GM10266 (cell line): ENCODE measurements around the gene FIBCD1.

Source experiments
- DNase-seq: peaks from one replicate; pipeline ENCODE4 v3.0.0; 2012; ENCODE audit errors: extremely low spot score
- TF ChIP-seq, protein P1 (sequence below): IDR thresholded peaks from 2 replicates; pipeline ENCODE4 v1.5.1; 2012; ENCODE audit warnings: mild to moderate bottlenecking, low read depth; ENCODE audit not compliant: control insufficient read depth, insufficient read depth; ENCODE audit errors: missing control alignments

Gene FIBCD1

DNA sequence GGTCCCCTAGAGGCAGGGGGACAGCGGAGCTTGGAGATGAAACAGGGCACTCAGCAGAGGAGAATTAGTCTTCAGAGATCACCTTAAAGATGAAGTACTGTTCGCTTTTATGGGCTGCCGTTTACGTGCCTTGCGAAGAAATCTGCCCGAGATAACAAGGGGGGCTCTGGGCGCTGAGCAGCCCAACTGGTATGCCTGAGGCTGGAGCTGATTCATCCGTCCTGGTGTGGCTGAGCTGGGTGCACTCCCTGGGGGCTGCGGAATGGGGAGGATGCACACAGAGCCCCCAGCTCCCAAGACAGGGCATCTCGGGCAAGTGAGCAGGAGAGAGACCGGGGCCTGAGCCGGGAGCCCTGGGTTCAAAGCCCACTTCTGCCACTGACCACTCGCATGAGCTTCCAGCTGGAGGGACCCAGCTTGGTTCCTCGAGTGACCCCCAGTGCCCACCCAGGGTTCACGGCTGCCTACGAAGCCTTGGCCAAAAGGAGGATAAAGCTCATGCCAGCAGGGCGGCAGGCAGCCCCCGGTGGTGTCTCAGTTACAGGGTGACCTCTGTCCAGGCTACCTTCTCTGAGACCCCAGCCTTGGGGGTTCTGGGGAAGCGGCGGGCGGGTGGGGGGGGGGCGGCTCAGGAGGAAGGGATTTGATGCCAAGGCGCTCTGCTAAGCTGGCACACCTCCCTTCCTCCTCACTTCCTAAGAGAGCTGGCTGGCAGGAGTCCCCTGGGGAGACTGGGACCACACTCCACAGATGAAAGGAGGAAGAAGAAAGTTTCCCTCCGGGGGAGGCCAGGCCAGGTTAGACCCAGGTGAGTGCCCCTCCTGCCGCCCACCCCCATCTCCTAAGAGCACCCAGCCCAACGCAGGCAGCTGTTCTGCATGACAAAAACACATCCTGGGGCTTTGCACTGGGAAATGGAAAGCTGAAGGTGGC is 5.7 kb downstream of the FIBCD1 start:
- DNase-seq, result no peak
- TF ChIP-seq, protein P1, sequence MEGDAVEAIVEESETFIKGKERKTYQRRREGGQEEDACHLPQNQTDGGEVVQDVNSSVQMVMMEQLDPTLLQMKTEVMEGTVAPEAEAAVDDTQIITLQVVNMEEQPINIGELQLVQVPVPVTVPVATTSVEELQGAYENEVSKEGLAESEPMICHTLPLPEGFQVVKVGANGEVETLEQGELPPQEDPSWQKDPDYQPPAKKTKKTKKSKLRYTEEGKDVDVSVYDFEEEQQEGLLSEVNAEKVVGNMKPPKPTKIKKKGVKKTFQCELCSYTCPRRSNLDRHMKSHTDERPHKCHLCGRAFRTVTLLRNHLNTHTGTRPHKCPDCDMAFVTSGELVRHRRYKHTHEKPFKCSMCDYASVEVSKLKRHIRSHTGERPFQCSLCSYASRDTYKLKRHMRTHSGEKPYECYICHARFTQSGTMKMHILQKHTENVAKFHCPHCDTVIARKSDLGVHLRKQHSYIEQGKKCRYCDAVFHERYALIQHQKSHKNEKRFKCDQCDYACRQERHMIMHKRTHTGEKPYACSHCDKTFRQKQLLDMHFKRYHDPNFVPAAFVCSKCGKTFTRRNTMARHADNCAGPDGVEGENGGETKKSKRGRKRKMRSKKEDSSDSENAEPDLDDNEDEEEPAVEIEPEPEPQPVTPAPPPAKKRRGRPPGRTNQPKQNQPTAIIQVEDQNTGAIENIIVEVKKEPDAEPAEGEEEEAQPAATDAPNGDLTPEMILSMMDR, result no peak

DNA sequence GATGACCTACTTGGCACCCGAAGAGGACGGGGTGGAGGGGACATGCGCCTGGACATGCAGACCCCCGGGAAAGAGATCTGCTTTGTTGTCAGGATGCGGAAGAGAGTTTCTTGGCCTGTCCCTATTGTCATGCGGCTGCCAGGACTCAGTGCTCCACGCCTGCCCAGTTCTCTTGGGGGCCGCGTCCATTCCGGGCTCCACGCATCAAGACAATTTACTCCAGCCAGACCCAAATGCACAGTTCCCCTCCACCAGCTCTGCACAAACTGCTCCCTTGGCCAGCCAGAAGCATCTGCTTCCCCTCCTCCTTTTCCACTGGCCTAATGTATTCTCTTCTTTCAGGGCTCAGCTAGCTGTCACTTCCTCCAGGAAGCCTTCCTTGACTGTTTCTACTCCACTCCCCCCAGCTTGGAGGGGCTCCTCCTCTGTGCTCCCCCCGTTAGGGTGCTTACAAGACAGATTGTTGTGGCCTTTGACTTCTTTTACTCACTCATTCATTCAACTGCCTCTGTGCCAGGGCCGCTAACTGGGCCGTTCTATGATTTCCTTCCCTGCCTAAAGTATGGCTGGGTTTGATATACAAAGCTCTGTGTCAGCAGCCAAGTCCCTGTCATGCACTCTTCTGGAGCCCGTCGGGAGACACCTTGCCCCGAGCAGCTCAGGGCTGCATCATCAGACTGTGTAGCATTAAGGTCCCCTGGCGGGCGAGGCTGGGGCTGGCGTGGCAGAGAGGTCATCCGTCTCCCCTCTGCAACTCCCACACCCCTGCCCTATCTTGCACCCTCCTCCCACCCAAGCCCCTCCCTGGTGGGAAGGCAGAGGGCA is 6.6 kb downstream of the FIBCD1 start:
- TF ChIP-seq, protein P1, result no peak
- no peak for DNase-seq

DNA sequence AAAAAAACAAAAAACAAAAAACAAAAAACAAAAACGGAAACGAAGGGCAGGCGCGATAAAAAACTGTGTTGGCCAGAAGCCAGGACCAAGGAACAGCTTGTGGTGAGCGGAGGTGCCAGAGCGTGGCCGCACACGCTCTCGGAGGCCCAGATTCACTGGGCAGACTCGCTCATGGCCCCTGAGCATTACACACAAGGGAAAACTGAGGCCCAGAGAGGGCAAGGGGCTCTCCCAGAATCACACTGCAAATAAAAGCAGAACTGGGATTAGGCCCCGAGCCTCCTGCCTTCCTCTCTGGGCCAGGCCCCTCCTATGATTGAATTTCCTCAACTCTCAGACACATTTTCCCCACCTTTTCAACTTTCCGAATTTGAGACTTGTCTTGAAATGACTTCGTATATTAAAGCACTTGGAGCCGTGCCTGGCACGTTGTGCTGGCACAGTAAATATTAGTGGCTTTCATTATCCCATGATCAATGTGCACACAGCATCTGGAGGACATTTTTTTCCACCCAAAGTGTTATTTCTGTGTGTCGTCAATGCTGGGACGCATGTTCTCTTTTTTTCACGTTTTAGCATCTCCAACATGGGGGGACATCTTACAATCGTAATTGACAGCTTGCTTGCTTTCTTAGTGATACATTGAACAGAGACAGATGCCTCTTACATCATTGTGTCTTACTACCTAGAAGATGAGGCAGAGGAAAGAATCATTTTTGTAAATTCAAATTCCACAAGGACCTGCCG is 7.4 kb downstream of the FIBCD1 start:
- TF ChIP-seq, protein P1, result no peak
- peak; percentile 77 for DNase-seq

DNA sequence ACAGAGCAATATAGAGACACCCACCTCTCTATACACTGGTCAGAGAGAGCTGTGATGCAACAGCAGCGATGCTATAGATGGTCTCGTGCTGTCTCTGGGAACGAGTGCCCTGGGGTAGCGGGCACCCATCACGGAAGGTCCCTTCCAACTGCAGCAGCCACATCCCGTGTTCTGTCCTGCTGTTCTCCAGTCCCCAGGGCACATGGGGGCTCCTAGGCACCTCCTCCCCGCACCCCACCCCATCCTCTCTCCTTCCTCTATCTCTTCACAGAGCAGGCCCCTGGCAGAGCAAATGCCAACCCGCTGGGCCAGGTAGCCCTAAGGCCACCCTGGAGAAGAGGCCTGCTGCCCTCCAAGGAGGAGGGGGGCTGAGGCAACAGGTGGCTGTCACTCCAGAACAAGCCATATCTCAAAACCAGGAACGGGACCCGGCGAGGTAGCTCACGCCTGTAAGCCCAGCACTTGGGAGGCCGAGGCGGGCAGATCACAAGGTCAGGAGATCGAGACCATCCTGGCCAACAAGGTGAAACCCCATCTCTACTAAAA is 8.2 kb downstream of the FIBCD1 start:
- TF ChIP-seq, protein P1, result no peak
- DNase-seq, result no peak

DNA sequence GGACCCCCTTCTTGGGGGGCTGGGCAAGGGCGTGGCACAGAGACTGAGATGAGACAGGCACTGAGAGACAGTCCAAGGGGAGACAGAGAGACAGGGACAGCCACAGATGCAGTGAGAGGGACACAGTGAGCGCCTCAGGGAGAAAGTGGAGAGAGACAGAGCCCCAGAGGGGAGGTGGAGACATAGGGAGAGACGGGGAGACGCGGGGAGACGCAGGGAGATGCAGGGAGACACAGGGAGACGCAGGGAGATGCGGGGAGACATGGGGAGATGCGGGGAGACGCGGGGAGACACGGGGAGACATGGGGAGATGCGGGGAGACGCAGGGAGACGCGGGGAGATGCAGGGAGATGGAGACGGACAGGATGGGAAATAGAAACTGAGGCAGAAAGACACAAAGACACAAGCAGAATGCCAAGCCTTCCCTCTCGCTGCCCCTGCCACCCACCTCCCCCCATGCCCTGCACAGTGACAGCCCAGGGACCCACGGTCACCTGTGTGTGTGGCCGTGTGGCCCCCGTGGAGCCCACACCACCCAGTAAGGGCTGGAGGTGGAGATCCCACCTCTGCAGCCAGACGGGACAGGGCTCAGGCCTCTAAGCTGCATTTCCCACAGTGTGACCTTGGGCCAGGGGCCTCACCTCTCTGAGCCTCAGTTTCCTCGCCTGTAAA is 8.8 kb downstream of the FIBCD1 start:
- DNase-seq, result no peak
- TF ChIP-seq, protein P1, result no peak

GRCh38 chr9:130929571-130930038 is 9.4 kb downstream of the FIBCD1 start:
- DNase-seq, result no peak
- TF ChIP-seq, protein P1, result no peak
